Astrocyte of the spinal cord (primary cell): ENCODE measurements around the gene TDRD7.

Experiments used
- DNase-seq: peaks from one replicate; pipeline ENCODE4 v3.0.0; 2011; ENCODE audit warnings: low read depth, low spot score
- H3K4me3 ChIP-seq: 2 replicates; pipeline ENCODE4 v1.5.1; 2011; ENCODE audit warnings: low read depth, mild to moderate bottlenecking, low read length, moderate library complexity
- CTCF ChIP-seq: IDR thresholded peaks from 2 replicates; pipeline ENCODE4 v1.5.1; 2012; ENCODE audit warnings: low read depth, mild to moderate bottlenecking, low read length, inconsistent platforms
- in situ Hi-C: cut with HindIII; loops from 2 replicates; pipeline ENCODE4 v1.10.0; 2017; ENCODE audit warnings: low sequenced_read_pairs

Gene TDRD7

GRCh38 chr9:97431044-97431441 is 19.1 kb downstream of the TDRD7 start:
- in situ Hi-C loops = no loop called here
- H3K4me3 ChIP-seq = no peak overlapping the region
- TF ChIP-seq CTCF = no peak
- no peak for DNase-seq

- DNase-seq = no peak
These were observed 19.8 kb downstream of the TDRD7 start for GRCh38 chr9:97431549-97432143.

GRCh38 chr9:97437051-97437600 is 25.2 kb downstream of the TDRD7 start:
- in situ Hi-C loops = no loop called here
- H3K4me3 ChIP-seq = no peak overlapping the region
- DNase-seq = no peak
- TF ChIP-seq CTCF = no peak

More at GRCh38 chr9:97431549-97432143, 19.8 kb downstream of the TDRD7 start:
- no peak overlapping the region for H3K4me3 ChIP-seq
- in situ Hi-C loops = no loop called here
- TF ChIP-seq CTCF = no peak

- DNase-seq = no peak
- no peak overlapping the region for H3K4me3 ChIP-seq
- TF ChIP-seq CTCF = no peak
- in situ Hi-C loops = no loop called here
These were observed 26.4 kb downstream of the TDRD7 start for GRCh38 chr9:97438257-97438656.

GRCh38 chr9:97438666-97439065 is 26.8 kb downstream of the TDRD7 start:
- in situ Hi-C loops = no loop called here
- H3K4me3 ChIP-seq = no peak overlapping the region
- DNase-seq = no peak
- TF ChIP-seq CTCF = no peak

- H3K4me3 ChIP-seq = no peak overlapping the region
- no peak for DNase-seq
- in situ Hi-C loops = no loop called here
- TF ChIP-seq CTCF = no peak
These were observed 28.3 kb downstream of the TDRD7 start for GRCh38 chr9:97440160-97440559.
